Middle frontal gyrus (tissue), 1 donor: ENCODE results near the gene NCCRP1.
"Not testable (repeated sequence)": the region's sequence is repeated elsewhere in the genome, so short reads cannot be mapped to it uniquely, and the experiment has no call there.

Source experiments
- DNase-seq: peaks from one replicate; pipeline ENCODE4 v3.0.0-alpha.2; 2015; ENCODE audit warnings: low spot score; ENCODE audit errors: extremely low spot score

Gene NCCRP1

DNA sequence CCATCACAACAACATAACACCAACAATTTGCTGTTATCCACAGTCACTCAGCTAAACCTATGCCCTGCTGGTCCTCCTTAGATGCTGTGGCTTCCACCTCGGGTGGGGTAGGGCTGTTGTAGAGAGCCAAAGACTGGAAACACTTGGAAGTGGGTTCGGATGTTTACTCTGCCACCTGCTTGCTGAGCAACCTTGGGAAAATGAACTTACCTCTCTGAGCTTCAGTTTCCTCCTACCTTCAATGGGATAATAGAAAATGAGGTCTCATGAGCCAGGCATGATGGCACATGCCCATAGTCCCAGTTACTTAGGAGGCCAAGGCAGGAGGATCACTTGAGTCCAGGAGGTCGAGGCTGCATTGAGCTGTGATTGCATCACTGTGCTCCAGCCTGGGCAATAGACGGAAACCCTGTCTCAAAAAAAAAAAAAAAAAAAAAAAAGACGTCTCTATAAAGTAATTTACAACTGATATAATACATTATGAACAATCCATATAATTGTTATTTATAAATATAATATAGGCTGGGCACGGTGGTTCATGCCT is 10.6 kb downstream of the NCCRP1 start:
- DNase-seq: no peak

DNA sequence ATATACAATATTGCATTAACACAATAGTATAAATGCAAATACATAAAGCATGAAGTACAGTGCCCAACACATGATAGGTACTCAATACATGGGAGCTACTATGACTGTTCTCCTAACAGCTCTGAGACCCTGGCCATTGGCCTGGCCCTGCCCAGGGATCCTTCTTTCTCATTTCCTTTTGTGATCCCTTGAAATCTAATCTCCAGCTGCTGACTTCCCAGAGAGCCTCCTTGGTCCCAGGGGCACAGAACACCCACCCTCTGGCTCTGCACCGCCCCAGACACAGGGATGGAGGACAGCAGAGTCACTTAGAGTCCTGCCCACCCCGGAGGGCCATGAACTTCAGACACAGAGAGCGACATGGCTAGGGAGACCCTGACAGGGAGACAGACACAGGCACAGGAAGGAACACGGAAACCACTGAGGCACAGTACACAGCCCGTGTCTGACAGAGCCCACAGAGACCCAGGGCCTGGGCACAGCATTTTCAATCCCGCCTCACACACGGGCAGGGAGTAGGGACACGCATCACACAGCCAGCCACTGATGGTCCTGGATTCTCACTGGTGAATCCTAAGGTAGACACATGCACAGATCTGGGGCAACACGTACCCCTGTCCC is 11.5 kb downstream of the NCCRP1 start:
- no peak for DNase-seq

DNA sequence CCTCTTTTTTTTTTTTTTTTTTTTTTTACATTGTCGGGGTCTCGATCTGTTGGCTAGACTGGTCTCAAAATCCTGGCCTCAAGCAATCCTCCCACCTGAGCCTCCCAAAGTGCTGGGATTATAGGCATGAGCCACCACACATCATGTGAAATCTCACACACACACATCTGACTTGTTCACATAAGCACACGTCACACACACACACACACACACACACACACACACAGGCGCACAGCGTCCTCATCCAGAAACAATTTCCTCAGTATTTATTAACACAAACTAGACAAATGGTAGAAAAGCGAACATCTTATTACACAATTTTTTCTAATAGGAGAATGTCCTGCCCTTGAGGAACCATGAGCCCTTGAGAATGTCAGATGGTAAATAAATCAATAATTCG is 12.4 kb downstream of the NCCRP1 start:
- DNase-seq: no peak

DNA sequence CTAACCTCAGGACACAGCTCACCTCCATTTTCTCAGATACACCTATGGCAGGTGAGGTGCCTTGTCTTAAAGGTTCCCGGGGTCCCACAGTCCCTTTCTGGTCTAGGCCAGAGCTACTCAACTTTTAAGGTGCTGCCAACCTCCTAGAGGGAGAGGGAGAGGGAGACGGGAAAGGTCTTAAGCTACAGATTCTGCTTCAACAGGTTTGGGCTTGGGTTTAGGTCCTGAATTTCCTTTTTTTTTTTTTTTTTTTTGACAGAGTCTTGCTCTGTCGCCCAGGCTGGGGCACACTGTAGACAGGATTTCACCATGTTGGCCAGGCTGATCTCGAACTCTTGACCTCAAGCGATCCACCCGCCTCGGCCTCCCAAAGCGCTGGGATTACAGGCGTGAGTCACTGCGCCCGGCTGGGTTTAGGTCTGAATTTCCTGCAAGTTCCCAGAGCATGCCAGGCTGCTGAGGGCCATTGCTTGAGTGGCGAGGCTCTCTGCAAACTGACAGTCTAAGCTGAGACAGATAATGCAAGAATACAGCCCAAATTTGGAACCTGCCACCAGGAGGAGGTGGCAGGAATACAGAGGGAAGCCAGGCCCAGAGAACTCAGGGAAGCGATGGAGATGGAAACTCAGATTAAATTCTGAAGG is 15.1 kb downstream of the NCCRP1 start:
- DNase-seq: no peak

- DNase-seq: no peak
Observed at GRCh38 chr19:39212375-39212742, 15.6 kb downstream of the NCCRP1 start.

GRCh38 chr19:39215323-39215722 is 18.6 kb downstream of the NCCRP1 start:
- DNase-seq: not testable (repeated sequence)

- DNase-seq: no peak
Observed at GRCh38 chr19:39217094-39217493, 20.3 kb downstream of the NCCRP1 start.

- DNase-seq: no peak
Observed at GRCh38 chr19:39218230-39219007, 21.7 kb downstream of the NCCRP1 start.

DNA sequence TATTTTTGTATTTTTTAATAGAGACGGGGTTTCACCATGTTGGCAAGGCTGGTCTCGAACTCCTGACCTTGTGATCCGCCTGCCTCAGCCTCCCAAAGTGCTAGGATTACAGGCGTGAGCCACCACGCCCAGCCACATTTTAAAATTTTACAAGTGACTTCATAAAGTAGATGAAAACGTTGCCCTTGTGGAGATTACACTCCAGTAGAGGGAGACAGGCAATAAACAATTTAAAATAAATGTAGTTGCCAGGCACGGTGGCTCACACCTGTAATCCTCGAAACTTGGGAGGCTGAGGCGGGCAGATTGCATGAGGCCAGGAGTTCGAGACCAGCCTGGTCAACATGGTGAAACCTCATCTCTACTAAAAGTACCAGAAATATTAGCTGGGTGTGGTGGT is 22.3 kb downstream of the NCCRP1 start:
- DNase-seq: not testable (repeated sequence)

- no peak for DNase-seq
Observed at GRCh38 chr19:39223703-39224279, 27.0 kb downstream of the NCCRP1 start.

GRCh38 chr19:39224910-39225309 is 28.1 kb downstream of the NCCRP1 start:
- DNase-seq: no peak

- DNase-seq: no peak
Observed at GRCh38 chr19:39230096-39230764, 33.5 kb downstream of the NCCRP1 start.

DNA sequence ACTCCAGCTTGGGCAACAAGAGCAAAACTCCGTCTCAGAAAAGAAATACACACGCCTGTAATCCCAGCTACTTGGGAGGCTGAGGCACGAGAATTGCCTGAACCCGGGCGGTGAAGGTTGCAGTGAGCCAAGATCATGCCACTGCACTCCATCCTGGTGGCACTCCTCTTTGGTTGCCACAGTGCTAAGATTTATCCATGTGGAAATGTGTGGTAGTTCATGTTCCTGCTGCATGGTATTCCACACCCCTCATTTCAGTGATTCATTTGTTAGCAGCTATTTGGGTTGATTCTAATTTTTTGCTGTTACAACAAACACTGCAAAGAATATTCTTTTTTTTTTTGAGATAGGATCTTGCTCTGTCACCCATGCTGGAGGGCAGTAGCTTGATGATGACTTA is 35.9 kb downstream of the NCCRP1 start:
- no peak for DNase-seq

GRCh38 chr19:39236527-39236926 is 39.8 kb downstream of the NCCRP1 start:
- DNase-seq: no peak

DNA sequence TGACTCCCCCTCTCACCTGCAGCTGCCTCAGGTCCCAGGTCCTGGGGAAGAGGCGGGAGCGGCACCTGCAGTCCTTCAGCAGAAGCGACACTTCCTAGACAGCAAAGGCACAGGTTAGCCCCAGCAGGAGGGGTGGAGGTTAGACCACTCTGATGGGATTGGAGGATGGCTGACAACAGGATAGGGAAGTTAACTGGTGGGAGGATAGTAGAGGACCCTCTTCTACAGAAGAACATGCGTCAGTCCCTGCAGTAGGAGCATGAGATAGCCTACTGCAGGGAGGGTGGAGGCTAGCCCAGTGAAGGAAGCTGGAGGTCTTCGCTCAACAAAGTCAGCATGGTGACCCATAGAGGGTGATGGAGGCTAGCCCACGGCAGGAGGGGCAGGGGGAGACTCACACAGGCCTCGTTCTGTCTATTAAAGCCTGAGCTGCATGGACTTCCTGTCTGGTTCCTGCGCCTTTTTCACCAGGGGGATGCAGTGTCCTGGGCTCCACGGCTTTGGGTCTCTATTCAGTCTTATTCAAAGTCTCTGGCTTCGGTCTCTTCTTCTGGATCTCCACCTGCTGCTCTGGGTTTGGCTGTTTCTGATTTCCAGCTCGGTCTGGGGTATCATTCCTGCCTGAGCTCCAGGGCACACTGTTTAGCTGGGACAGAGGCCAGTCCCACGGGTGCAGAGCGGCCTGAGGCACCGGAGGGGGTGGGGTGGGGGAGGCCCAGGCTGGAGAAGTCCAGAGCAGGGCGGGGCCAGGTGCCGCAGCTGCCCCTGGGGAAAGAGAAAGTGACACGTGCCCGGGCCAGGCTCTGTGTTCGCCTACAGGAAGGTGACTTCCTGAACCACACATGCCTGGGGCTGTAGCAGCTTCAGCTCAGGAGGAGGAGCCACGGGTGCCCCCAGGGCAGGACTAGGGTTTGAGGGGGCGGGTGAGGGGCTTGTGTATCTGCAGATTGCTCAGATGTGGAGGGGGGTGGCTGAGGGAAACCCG is 40.7 kb downstream of the NCCRP1 start:
- no peak for DNase-seq

GRCh38 chr19:39238209-39238608 is 41.4 kb downstream of the NCCRP1 start:
- no peak for DNase-seq

DNA sequence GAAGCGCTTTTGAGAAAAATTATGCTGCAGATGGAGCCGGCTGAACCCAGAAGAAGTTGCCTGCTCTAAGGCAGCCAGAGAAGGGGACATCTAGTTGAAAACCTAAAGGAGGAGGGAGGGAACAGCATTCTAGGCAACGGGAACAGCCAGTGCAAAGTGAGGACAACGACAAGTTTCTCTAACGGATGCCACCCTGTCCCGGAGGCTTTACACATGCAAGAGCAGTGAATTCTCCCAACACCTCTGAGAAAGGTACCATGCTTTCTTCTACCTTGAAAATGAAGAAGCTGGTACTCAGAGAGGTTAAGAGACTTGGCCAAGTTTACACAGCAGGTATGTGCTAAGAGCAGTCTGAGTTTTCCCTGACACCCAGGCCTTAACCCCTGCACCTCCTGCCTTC is 42.2 kb downstream of the NCCRP1 start:
- DNase-seq: no peak

DNA sequence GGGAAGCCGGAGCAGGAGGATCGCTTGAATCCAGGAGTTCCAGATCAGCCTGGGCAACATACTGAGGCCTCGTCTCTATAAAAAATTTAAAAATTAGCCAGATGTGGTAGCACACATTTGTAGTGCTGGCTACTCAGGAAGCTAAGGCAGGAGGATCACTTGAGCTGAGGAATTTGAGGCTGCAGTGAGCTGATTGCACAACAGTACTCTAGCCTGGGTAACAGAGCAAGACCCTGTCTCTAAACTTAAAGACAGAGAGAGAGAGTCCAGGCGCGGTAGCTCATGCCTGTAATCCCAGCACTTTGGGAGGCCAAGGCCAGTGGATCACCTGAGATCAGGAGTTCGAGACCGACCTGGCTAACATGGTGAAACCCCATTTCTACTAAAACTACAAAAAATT is 43.7 kb downstream of the NCCRP1 start:
- DNase-seq: no peak

- DNase-seq: not testable (repeated sequence)
Observed at GRCh38 chr19:39243741-39244140, 47.0 kb downstream of the NCCRP1 start.

GRCh38 chr19:39244410-39245100 is 47.8 kb downstream of the NCCRP1 start, which contains the start of gene IFNL3:
IFNL3 (minus strand) TSS chr19:39245006; CDS start chr19:39244967, 39 bp downstream.
- not testable (repeated sequence) for DNase-seq
